GM10266 (cell line): Measurements from ENCODE around the gene EML6.

ENCODE experiments used
- DNase-seq: peaks from one replicate; pipeline ENCODE4 v3.0.0; 2012; ENCODE audit errors: extremely low spot score
- CTCF ChIP-seq: IDR thresholded peaks from 2 replicates; pipeline ENCODE4 v1.5.1; 2012; ENCODE audit warnings: mild to moderate bottlenecking, low read depth; ENCODE audit not compliant: control insufficient read depth, insufficient read depth; ENCODE audit errors: missing control alignments

Gene EML6

DNA sequence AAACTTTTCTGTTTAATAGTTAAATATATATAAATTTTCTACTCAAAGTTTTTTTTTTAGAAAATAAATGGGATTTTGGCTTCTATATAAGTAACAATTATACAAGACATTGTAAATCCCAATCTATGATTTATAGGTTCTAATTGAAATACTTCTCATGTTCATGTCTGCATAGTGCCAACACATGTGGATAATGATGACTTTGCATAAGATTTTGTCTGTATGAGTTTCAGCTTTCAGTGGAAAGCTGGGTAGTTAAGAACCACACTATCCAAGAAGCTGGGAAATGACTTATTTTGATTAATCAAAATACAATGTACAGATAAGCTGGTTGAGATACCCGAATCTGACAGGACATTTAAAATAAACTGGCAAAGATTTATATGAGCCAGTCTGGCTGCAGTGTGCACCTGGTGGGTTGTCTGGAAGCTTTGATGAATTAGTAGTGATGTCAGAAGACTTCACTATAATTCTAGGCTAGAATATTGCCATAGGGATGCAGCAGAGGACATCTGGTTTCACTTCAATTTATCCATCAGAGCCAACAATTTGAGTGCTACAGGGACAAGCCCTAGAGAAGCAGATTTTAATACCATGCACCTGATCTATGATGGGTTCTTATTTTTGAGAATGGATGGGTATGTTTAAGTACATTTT is 45.4 kb downstream of the EML6 start:
- DNase-seq, result no peak
- TF ChIP-seq CTCF, result no peak

- no peak for TF ChIP-seq CTCF
- DNase-seq, result no peak
Measured at GRCh38 chr2:54770211-54770610, 46.7 kb downstream of the EML6 start.

GRCh38 chr2:54770676-54771075 is 47.2 kb downstream of the EML6 start:
- DNase-seq, result no peak
- no peak for TF ChIP-seq CTCF

DNA sequence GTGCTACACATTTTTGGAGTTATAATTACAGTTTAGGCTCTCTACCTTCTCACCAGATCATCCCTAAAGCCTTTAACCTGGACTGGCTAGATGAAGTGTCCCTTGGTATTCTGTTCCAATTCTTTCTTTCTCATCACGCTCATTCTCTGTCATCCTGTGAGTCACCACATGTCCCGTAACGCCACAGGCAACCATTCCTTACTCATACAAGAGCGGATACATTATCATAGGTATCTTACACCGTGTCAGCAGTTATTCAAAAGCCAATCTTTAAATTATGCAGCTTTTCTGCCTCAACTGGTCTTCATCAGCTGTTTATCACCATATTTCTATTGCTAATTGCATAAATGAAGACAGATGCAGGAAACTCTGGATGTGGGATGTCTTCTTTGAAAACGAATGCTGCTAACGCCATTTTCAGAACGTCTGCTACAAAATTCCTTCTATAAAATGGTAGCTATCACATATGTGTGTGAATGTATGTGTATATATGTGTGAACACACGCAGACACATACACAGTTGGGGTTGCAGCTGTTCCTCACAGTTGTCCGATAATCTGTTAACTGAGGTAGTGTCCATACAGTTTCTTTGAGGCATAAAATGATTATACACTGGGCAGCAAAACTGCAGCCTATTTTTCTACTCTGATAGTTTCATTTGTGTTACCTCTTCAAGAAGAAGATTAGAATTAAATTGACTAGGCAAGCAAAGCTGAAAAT is 47.9 kb downstream of the EML6 start:
- TF ChIP-seq CTCF, result no peak
- DNase-seq, result no peak

DNA sequence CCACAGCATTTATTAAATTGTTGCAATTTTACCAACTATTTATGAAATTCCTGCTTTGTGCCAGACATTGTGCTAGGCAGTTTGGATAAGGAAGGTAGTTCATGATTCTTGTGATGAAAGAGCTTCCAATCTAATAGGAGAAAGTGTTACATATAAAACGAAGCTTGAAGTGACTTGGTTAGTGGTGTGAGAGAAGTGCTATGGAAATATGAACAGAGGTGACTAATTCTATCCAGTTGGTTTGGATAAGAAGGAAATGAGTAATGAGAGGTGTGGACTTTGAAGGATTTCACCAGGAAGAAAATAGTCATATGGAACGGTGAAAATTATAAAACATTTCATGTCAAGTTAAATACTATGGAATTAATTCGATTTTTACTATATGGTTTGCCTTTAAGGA is 48.6 kb downstream of the EML6 start:
- TF ChIP-seq CTCF, result no peak
- no peak for DNase-seq

- DNase-seq, result no peak
- TF ChIP-seq CTCF, result no peak
Measured at GRCh38 chr2:54772531-54772930, 49.1 kb downstream of the EML6 start.

GRCh38 chr2:54773233-54773632 is 49.8 kb downstream of the EML6 start:
- TF ChIP-seq CTCF, result no peak
- no peak for DNase-seq
